Liver (tissue), 9 donors: Measurements from ENCODE around the gene GPD2. TPM values are rescaled to one million over a fixed set of nuclear protein-coding genes. Genes with fewer than 3 reads are reported as not detected.

ENCODE experiments used
- DNase-seq: peaks from one replicate; pipeline ENCODE4 v3.0.0-alpha.2; 2017; ENCODE audit warnings: low spot score
- H3K27ac ChIP-seq, 2 donors: one replicate each; pipeline ENCODE4 v1.7.0; 2013; ENCODE audit warnings: inconsistent platforms in 2 of 2, low read length in 2 of 2, control low read depth in 1 of 2, low read depth in 1 of 2, mild to moderate bottlenecking in 1 of 2
- H3K27me3 ChIP-seq, 4 donors: one replicate each; pipeline versions ENCODE4 v1.6.1 to v1.7.0; 2013; ENCODE audit warnings: low read length in 3 of 4, inconsistent platforms in 1 of 4, mild to moderate bottlenecking in 1 of 4, moderate library complexity in 1 of 4; ENCODE audit not compliant: control insufficient read depth in 4 of 4, insufficient read depth in 4 of 4
- H3K36me3 ChIP-seq, 4 donors: one replicate each; pipeline versions ENCODE4 v1.6.1 to v1.7.0; 2013; ENCODE audit warnings: low read length in 3 of 4, mild to moderate bottlenecking in 3 of 4, low read depth in 1 of 4, moderate library complexity in 1 of 4; ENCODE audit not compliant: control insufficient read depth in 4 of 4, insufficient read depth in 3 of 4
- H3K4me1 ChIP-seq, 4 donors: one replicate each; pipeline versions ENCODE4 v1.6.1 to v1.7.0; 2013; ENCODE audit warnings: low read length in 3 of 4, mild to moderate bottlenecking in 3 of 4, moderate library complexity in 1 of 4; ENCODE audit not compliant: control insufficient read depth in 4 of 4, insufficient read depth in 4 of 4
- H3K4me3 ChIP-seq, 3 donors: one replicate each; pipeline versions ENCODE4 v1.6.1 to v1.7.0; 2013; ENCODE audit warnings: low read length in 3 of 3, control low read depth in 1 of 3, low read depth in 1 of 3, mild to moderate bottlenecking in 1 of 3
- H3K9ac ChIP-seq, 2 donors: one replicate each; pipeline ENCODE4 v1.7.0; 2013; ENCODE audit warnings: low read length in 2 of 2, mild to moderate bottlenecking in 2 of 2, moderate library complexity in 2 of 2, control low read depth in 1 of 2, low read depth in 1 of 2
- H3K9me3 ChIP-seq, 4 donors: one replicate each; pipeline versions ENCODE4 v1.6.1 to v1.7.0; 2013; ENCODE audit warnings: low read length in 3 of 4; ENCODE audit not compliant: control insufficient read depth in 4 of 4
- EGR1 ChIP-seq, 2 donors: IDR thresholded peaks; 2 replicates each; pipeline ENCODE4 v1.6.1; 2016 to 2018; ENCODE audit warnings: antibody characterized with exemption in 2 of 2, low read depth in 2 of 2
- FOXA1 ChIP-seq: IDR thresholded peaks from 2 replicates; pipeline ENCODE4 v1.6.1; 2016; ENCODE audit warnings: antibody characterized with exemption
- FOXA2 ChIP-seq: IDR thresholded peaks from 2 replicates; pipeline ENCODE4 v1.6.1; 2016; ENCODE audit warnings: antibody characterized with exemption
- GABPA ChIP-seq, 2 donors: IDR thresholded peaks in 1 of 2; conservative IDR thresholded peaks in 1 of 2; 2 replicates each; pipeline ENCODE4 v1.6.1; 2016; ENCODE audit warnings: antibody characterized with exemption in 2 of 2, mild to moderate bottlenecking in 1 of 2, moderate library complexity in 1 of 2
- HNF4A ChIP-seq, 2 donors: conservative IDR thresholded peaks; 2 replicates each; pipeline ENCODE4 v1.6.1; 2016; ENCODE audit warnings: antibody characterized with exemption in 2 of 2, mild to moderate bottlenecking in 2 of 2
- HNF4G ChIP-seq: IDR thresholded peaks from 2 replicates; pipeline ENCODE4 v1.6.1; 2016; ENCODE audit warnings: antibody characterized with exemption
- JUND ChIP-seq, 2 donors: IDR thresholded peaks; 2 replicates each; pipeline ENCODE4 v1.6.1; 2016; ENCODE audit warnings: antibody characterized with exemption in 2 of 2
- MAX ChIP-seq: IDR thresholded peaks from 2 replicates; pipeline ENCODE4 v1.6.1; 2016; ENCODE audit warnings: antibody characterized with exemption
- NR2F2 ChIP-seq: IDR thresholded peaks from 2 replicates; pipeline ENCODE4 v1.6.1; 2016; ENCODE audit warnings: antibody characterized with exemption
- RAD21 ChIP-seq, 2 donors: IDR thresholded peaks; 2 replicates each; pipeline ENCODE4 v1.6.1; 2016; ENCODE audit warnings: antibody characterized with exemption in 2 of 2, mild to moderate bottlenecking in 2 of 2
- REST ChIP-seq: IDR thresholded peaks from 2 replicates; pipeline ENCODE4 v1.6.1; 2016; ENCODE audit warnings: antibody characterized with exemption, mild to moderate bottlenecking
- RXRA ChIP-seq, 2 donors: IDR thresholded peaks; 2 replicates each; pipeline ENCODE4 v1.6.1; 2017 to 2018; ENCODE audit warnings: antibody characterized with exemption in 2 of 2, mild to moderate bottlenecking in 1 of 2
- SP1 ChIP-seq: IDR thresholded peaks from 2 replicates; pipeline ENCODE4 v1.6.1; 2018; ENCODE audit warnings: antibody characterized with exemption, mild to moderate bottlenecking
- TAF1 ChIP-seq: conservative IDR thresholded peaks from 2 replicates; pipeline ENCODE4 v1.6.1; 2016; ENCODE audit warnings: antibody characterized with exemption, mild to moderate bottlenecking
- YY1 ChIP-seq: IDR thresholded peaks from 2 replicates; pipeline ENCODE4 v1.6.1; 2016; ENCODE audit warnings: antibody characterized with exemption, mild to moderate bottlenecking
- ZBTB33 ChIP-seq: IDR thresholded peaks from 2 replicates; pipeline ENCODE4 v1.6.1; 2016; ENCODE audit warnings: antibody characterized with exemption
- WGBS: extraction: QIAGEN DNeasy Blood & Tissue Kit; methylation state at CpG from one replicate; pipeline ENCODE4 v1.1.7; 2013; 5-methylcytosine and 5-hydroxymethylcytosine counted together
- polyA plus RNA-seq, 2 donors: library from polyadenylated mRNA; stranded (reverse) in 1 of 2; unstranded in 1 of 2; fragments of 200-250 nt in 1 of 2; fragments of >200 nt in 1 of 2; fragmentation: Nextera tagmentation in 1 of 2; extraction: Ambion mirVana in 1 of 2; gene quantifications; one replicate each; pipeline versions ENCODE4 v1.2.1 to v1.2.3, GENCODE V29; 2013 to 2015
- total RNA-seq, 2 donors: library from RNA; depleted of rRNA; stranded (reverse); fragments of >200 nt; gene quantifications; one replicate each; pipeline ENCODE4 v1.2.3, GENCODE V29; 2014
- TF ChIP-seq, protein P1 (sequence below): IDR thresholded peaks from 2 replicates; pipeline ENCODE4 v1.6.1; 2016; ENCODE audit warnings: antibody characterized with exemption
- TF ChIP-seq, protein P2 (sequence below): fragments of 150-350 bp; IDR thresholded peaks from 2 replicates; pipeline ENCODE4 v1.5.1; 2017; ENCODE audit warnings: improper control_type of control experiment, low read depth, low read length; ENCODE audit not compliant: missing input control
- donor health status: healthy.
- donor health status: healthy.
- donor health status: healthy.
- donor health status: healthy.
- donor health status: healthy.

GPD2 gene
- total and polyA plus RNA-seq, 4 donors = 1.4 to 14.3 (median 6.1) TPM

DNA sequence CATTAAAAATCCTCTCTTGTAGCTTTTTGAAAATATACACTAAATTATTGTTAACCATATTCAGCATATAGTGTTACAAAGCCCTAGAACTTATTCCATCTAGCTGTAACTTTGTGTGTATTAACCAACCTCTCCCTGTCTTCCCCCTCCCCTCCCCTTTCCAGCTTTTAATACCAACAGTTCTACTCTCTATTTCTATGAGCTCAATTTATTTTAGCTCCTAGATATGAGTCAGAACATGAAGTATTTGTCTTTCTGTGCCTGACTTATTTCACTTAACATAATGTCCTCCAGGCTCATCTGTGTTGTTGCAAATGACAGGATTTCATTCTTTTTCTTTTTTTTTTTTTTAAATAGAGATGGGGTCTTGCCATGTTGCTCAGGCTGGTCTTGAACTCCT lies 45.1 kb downstream of the GPD2 start (continued):
- TF ChIP-seq ZBTB33 (no peak), RAD21 (IDR thresholded peaks at IDR 0.05) (no peak), RXRA (IDR thresholded peaks at IDR 0.05) (no peak), NR2F2 (no peak), HNF4A (conservative IDR thresholded peaks at IDR 0.05) (no peak), FOXA1 (no peak)

GRCh38 chr2:156483741-156484173 lies 47.6 kb downstream of the GPD2 start:
- no peak for TF ChIP-seq REST
- no peak for TF ChIP-seq YY1
- no peak for TF ChIP-seq SP1
- TF ChIP-seq TAF1 = no peak
- TF ChIP-seq FOXA1 = no peak
- TF ChIP-seq, protein P1, sequence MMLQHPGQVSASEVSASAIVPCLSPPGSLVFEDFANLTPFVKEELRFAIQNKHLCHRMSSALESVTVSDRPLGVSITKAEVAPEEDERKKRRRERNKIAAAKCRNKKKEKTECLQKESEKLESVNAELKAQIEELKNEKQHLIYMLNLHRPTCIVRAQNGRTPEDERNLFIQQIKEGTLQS = no peak
- TF ChIP-seq, protein P2, sequence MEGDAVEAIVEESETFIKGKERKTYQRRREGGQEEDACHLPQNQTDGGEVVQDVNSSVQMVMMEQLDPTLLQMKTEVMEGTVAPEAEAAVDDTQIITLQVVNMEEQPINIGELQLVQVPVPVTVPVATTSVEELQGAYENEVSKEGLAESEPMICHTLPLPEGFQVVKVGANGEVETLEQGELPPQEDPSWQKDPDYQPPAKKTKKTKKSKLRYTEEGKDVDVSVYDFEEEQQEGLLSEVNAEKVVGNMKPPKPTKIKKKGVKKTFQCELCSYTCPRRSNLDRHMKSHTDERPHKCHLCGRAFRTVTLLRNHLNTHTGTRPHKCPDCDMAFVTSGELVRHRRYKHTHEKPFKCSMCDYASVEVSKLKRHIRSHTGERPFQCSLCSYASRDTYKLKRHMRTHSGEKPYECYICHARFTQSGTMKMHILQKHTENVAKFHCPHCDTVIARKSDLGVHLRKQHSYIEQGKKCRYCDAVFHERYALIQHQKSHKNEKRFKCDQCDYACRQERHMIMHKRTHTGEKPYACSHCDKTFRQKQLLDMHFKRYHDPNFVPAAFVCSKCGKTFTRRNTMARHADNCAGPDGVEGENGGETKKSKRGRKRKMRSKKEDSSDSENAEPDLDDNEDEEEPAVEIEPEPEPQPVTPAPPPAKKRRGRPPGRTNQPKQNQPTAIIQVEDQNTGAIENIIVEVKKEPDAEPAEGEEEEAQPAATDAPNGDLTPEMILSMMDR = no peak
- no peak for TF ChIP-seq FOXA2
- TF ChIP-seq HNF4G = no peak
- no peak for TF ChIP-seq MAX
- TF ChIP-seq ZBTB33 = no peak
- TF ChIP-seq RAD21 (IDR thresholded peaks at IDR 0.05) = no peak
- TF ChIP-seq HNF4A (conservative IDR thresholded peaks at IDR 0.05) = no peak
- TF ChIP-seq EGR1 (IDR thresholded peaks at IDR 0.05; ENCODE audit: low read depth in 2 of 2) = no peak
- no peak for TF ChIP-seq RXRA (IDR thresholded peaks at IDR 0.05)
- TF ChIP-seq JUND (IDR thresholded peaks at IDR 0.05) = no peak
- TF ChIP-seq GABPA (IDR thresholded peaks at IDR 0.05 in 1 of 2, conservative IDR thresholded peaks at IDR 0.05 in 1 of 2) = no peak
- TF ChIP-seq NR2F2 = no peak
- no peak for DNase-seq

More at GRCh38 chr2:156483741-156484173, 47.6 kb downstream of the GPD2 start:
- Histone ChIP-seq H3K4me3 (no peak overlapping the region), H3K27ac (no peak overlapping the region), H3K36me3 (no peaks in the 10 kb centered on the region), H3K9ac (no peak overlapping the region), H3K27me3 (no peaks in the 10 kb centered on the region), H3K9me3 (no peaks in the 10 kb centered on the region), H3K4me1 (no peaks in the 10 kb centered on the region)
- WGBS = 48% methylated on average over 3 of the region's 3 CpGs
